Prostate gland (tissue), 2 donors: ENCODE data around the gene CES2.

Experiments
- CTCF ChIP-seq, 4 experiments: fragments of 200-600 bp in 2 of 4; fragments of 450-650 bp in 2 of 4; sonication (generic) in 2 of 4; IDR thresholded peaks; 1 replicate in 3 of 4; 2 replicates in 1 of 4; pipeline ENCODE4 v1.5.1; 2016 to 2019; ENCODE audit warnings: antibody characterized with exemption in 4 of 4, mild to moderate bottlenecking in 2 of 4, moderate library complexity in 2 of 4
- POLR2A ChIP-seq: fragments of 450-650 bp; IDR thresholded peaks from one replicate; pipeline ENCODE4 v1.6.1; 2016; ENCODE audit warnings: antibody characterized with exemption, mild to moderate bottlenecking

- TF ChIP-seq POLR2A: no peak
- no peak for TF ChIP-seq CTCF (IDR thresholded peaks at IDR 0.05)
Measured at GRCh38 chr16:66913711-66914110, 21.6 kb upstream of the CES2 start.
